ENCODE data around the gene LIG1. TPM values are rescaled to one million over a fixed set of nuclear protein-coding genes. Genes with fewer than 3 reads are reported as not detected.
A peak's percentile ranks its signal among the peaks of the same experiment; 100 is the strongest.

Gene LIG1
- total RNA-seq: 10 to 100 TPM; 20.8 to 44.2 (median 32.9) TPM

DNA sequence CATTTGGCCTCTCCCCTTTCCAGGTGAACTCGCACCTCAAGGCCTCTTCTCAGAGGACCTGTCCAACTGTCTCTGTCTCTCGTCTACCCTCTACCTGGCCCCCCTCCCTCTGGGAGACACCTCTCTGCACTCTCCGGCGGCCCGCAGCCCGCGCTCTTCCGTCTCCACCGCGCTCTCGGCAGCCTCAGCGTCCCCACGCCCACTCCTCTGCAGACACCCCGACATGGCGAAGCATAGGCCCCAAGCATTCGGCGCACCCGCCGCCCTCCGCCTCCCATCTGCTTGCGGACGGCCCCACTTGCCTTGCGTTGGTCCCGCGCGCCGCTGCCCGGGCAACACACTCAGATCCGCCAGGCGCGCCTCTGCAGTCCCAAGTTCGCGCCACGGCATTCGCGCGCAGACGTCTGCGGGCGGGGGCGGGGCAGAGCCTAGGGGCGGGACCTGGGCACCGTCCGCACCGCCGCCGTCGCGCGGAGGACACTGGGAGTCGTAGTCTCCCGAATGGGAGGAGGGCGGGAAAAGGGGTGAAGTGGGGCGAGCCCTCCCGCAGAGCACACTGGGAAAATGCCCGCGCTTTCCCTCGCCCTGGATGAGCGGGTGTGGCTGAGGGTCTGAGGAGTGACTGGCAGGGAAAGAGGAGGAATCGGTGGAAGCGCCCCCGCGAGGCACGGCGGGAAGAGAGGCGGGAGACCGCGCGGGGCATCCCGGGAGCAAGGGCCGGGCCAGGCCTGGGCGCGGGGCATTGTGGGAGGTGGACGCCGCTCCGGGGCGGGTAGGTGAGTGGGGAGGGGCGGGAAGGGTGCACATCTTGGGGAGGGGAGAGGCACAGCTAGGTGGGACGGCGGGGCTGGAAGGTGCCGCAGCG lies at the start of gene LIG1, which contains the start of gene ZSWIM9:
LIG1 (minus strand) TSS at position 406 of the 865 bp plus-strand sequence. CDS start 4,778 bp downstream, outside the sequence.
ZSWIM9 (plus strand) TSS at position 742 of the 865 bp plus-strand sequence. CDS start 1,123 bp downstream, outside the sequence.
- intact Hi-C loops (cut with DNase I; ENCODE audit: low total_unique reads): no loop called here
- WGBS, 2 donors: 0% methylated on average over 53 to 75 of the region's 82 CpGs
- TF ChIP-seq POLR2A (IDR thresholded peaks at IDR 0.05): no peak
- TF ChIP-seq, protein P1, sequence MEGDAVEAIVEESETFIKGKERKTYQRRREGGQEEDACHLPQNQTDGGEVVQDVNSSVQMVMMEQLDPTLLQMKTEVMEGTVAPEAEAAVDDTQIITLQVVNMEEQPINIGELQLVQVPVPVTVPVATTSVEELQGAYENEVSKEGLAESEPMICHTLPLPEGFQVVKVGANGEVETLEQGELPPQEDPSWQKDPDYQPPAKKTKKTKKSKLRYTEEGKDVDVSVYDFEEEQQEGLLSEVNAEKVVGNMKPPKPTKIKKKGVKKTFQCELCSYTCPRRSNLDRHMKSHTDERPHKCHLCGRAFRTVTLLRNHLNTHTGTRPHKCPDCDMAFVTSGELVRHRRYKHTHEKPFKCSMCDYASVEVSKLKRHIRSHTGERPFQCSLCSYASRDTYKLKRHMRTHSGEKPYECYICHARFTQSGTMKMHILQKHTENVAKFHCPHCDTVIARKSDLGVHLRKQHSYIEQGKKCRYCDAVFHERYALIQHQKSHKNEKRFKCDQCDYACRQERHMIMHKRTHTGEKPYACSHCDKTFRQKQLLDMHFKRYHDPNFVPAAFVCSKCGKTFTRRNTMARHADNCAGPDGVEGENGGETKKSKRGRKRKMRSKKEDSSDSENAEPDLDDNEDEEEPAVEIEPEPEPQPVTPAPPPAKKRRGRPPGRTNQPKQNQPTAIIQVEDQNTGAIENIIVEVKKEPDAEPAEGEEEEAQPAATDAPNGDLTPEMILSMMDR (IDR thresholded peaks at IDR 0.05): peak in 1 of 3 donors; percentile 23
- DNase-seq (ENCODE audit: low spot score in 2 of 2): peak; percentile 86 to 97
- peak within 1 kb of the TSS; percentile 86 for H3K4me3 ChIP-seq (ENCODE audit: low read depth, poor library complexity, severe bottlenecking)

DNA sequence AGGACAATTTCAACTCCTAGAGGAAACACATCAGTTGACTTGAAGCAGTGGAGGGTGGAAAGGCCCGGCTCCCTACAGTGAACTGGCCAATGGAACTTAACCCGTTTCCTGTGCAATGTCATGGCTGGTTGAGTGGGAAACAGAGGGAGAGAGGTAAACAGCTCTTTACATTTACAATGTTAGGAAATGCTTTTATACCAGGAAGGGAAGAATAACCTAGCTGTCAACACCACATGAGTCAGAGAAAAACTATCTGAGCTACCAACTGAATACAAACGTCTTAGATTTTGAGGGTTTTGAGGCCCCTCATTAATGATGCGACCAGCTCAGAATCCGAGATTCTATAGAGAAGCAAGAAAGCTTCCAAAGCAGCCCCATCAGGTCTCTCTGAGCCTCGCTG lies 48.9 kb upstream of the LIG1 start:
- no peak for DNase-seq (ENCODE audit: low spot score in 2 of 2)
- intact Hi-C loops (cut with DNase I; ENCODE audit: low total_unique reads): no loop called here
- WGBS, 2 donors: 84 to 92% methylated on average over 6 of the region's 6 CpGs
- no peak for TF ChIP-seq POLR2A (IDR thresholded peaks at IDR 0.05)
- TF ChIP-seq, protein P1 (IDR thresholded peaks at IDR 0.05): no peak
- H3K4me3 ChIP-seq (ENCODE audit: low read depth, poor library complexity, severe bottlenecking): no peak overlapping the region

DNA sequence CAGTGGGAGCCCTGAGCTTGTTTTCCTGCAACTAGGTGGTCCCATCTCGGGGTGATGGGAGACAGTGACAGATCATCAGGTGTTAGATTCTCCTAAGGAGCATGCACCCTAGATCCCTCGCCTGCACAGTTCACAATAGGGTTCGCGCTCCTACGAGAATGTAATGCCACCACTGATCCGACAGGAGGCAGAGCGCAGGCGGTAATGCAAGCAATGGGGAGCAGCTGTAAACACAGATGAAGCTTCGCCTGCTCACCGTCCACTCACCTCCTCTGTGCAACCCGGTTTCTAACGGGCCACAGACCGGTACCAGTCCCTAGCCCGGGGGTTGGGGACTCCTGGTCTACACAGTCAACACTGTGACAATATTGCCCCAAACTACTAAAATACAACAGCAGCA lies 46.8 kb upstream of the LIG1 start:
- TF ChIP-seq, protein P1 (IDR thresholded peaks at IDR 0.05): no peak
- TF ChIP-seq POLR2A (IDR thresholded peaks at IDR 0.05): no peak
- intact Hi-C loops (cut with DNase I; ENCODE audit: low total_unique reads): no loop called here
- whole genome bisulfite sequencing, 2 donors: 89 to 93% methylated on average over 13 to 14 of the region's 14 CpGs
- H3K4me3 ChIP-seq (ENCODE audit: low read depth, poor library complexity, severe bottlenecking): no peak overlapping the region
- peak in 1 of 2 donors; percentile 54 for DNase-seq (ENCODE audit: low spot score in 2 of 2)

DNA sequence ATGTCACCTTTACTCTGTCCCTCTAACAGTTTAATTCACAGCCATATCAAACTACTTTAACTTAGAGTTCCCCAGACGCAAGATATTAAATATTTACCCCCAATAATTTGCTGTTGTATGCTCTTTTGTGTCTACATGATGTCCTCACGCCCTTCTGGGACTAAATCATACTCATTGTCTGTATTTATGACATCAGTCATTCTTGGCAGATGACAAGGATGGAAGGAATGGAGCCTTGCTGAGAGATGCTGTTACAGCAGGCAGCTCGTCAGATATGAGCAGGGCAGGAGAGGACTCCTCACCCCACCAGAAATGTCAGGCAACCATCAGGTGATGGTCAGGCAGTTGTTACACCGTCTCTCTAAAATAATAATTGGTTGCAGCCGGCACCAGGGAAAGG lies 43.8 kb upstream of the LIG1 start:
- H3K4me3 ChIP-seq (ENCODE audit: low read depth, poor library complexity, severe bottlenecking): no peak overlapping the region
- intact Hi-C loops (cut with DNase I; ENCODE audit: low total_unique reads): no loop called here
- TF ChIP-seq, protein P1 (IDR thresholded peaks at IDR 0.05): no peak
- no peak for TF ChIP-seq POLR2A (IDR thresholded peaks at IDR 0.05)
- 83% methylated on average over 5 of the region's 5 CpGs for WGBS, 2 donors
- DNase-seq (ENCODE audit: low spot score in 2 of 2): no peak

DNA sequence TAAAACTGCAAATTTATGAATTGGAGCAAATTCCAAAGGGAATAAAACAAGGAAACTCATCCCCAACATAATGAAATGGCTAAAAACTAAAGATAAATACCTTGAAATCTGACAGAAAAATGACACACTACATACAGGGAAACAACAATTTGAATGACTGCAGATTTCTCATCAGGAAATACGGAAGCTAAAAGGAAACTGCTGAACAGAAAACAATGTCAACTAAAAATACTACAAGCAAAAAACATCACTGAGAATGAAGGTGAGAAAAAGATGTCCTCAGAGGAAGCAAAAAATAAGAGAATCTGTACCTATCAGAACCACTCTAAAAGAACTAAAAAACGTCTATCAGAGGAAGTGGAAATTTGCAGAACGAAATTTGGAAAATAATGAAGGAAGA lies 39.9 kb upstream of the LIG1 start:
- intact Hi-C loops (cut with DNase I; ENCODE audit: low total_unique reads): no loop called here
- TF ChIP-seq POLR2A (IDR thresholded peaks at IDR 0.05): no peak
- TF ChIP-seq, protein P1 (IDR thresholded peaks at IDR 0.05): no peak
- 67 to 75% methylated on average over 3 of the region's 3 CpGs for WGBS, 2 donors
- DNase-seq (ENCODE audit: low spot score in 2 of 2): no peak
- H3K4me3 ChIP-seq (ENCODE audit: low read depth, poor library complexity, severe bottlenecking): no peak overlapping the region
